ENCODE data around the gene PFDN5. TPM values are rescaled to one million over a fixed set of nuclear protein-coding genes. Genes with fewer than 3 reads are reported as not detected.

Gene PFDN5
- total and polyA plus RNA-seq, 10 of the 15 experiments (the other 5 are each of a cell fraction or from before 2014, with no cell fraction given) = 300 to 1,596 (median 495) TPM

DNA sequence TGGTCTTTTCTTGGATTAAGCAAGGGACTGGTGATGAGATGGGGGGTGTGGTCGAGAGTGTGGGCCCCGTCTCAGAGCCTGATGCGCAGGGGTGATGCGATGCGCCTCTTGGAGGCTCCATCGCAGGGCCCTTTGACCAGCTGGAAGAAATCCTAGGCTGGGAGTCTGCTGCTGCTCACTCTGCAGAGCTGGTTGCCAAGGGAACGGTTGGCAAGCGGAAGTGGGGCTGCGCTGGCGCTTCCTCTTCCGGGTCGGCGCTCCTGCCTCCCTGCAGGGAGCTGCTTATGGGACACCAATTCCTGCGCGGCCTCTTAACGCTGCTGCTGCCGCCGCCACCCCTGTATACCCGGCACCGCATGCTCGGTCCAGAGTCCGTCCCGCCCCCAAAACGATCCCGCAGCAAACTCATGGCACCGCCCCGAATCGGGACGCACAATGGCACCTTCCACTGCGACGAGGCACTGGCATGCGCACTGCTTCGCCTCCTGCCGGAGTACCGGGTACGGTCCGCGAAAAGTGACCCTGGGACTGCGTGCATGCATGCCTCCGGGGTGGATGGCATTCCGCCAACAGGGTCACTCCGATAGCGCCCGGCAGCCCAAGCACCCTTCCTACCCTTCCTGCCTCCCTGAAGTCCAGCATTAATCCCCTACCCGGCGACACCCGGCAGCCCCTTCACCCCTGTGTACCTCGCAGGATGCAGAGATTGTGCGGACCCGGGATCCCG lies 4.3 kb downstream of the PFDN5 start, which contains the start of gene MYG1 (continued):
- TF ChIP-seq STAT1 (conservative IDR thresholded peaks at IDR 0.05) (no peak), MYB (IDR thresholded peaks at IDR 0.05; ENCODE audit: borderline replicate concordance, low read depth, low read length) (no peak), RB1 (IDR thresholded peaks at IDR 0.05; ENCODE audit: borderline replicate concordance) (peak; percentile 80; the same call in 1 of the 2 replicates), BRCA1 (IDR thresholded peaks at IDR 0.05; ENCODE audit: low read depth, low read length) (no peak), SUPT20H (IDR thresholded peaks at IDR 0.05; ENCODE audit: borderline replicate concordance, control insufficient read depth, low read depth, low read length) (no peak), ZNF622 (IDR thresholded peaks at IDR 0.05) (no peak), CREB1 (IDR thresholded peaks at IDR 0.05; ENCODE audit: low read depth) (no peak), HDAC6 (IDR thresholded peaks at IDR 0.05; ENCODE audit: unreplicated experiment) (no peak), NFXL1 (IDR thresholded peaks at IDR 0.05; ENCODE audit: borderline replicate concordance) (no peak), NFYB (IDR thresholded peaks at IDR 0.05; ENCODE audit: insufficient read depth, low read depth, low read length) (no peak), CBX3 (IDR thresholded peaks at IDR 0.05; ENCODE audit: borderline replicate concordance, low read depth) (no peak), EZH2 (IDR thresholded peaks at IDR 0.05; ENCODE audit: borderline replicate concordance, control insufficient read depth, low read depth, low read length) (no peak), PML (IDR thresholded peaks at IDR 0.05; ENCODE audit: low read length) (peak; percentile 83), SMARCA5 (IDR thresholded peaks at IDR 0.05) (no peak), ZSCAN29 (IDR thresholded peaks at IDR 0.05) (no peak)
- TF ChIP-seq, protein P1, sequence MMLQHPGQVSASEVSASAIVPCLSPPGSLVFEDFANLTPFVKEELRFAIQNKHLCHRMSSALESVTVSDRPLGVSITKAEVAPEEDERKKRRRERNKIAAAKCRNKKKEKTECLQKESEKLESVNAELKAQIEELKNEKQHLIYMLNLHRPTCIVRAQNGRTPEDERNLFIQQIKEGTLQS (IDR thresholded peaks at IDR 0.05; ENCODE audit: borderline replicate concordance, extremely low read depth, low read depth, low read length) = no peak
- TF ChIP-seq, protein P2, sequence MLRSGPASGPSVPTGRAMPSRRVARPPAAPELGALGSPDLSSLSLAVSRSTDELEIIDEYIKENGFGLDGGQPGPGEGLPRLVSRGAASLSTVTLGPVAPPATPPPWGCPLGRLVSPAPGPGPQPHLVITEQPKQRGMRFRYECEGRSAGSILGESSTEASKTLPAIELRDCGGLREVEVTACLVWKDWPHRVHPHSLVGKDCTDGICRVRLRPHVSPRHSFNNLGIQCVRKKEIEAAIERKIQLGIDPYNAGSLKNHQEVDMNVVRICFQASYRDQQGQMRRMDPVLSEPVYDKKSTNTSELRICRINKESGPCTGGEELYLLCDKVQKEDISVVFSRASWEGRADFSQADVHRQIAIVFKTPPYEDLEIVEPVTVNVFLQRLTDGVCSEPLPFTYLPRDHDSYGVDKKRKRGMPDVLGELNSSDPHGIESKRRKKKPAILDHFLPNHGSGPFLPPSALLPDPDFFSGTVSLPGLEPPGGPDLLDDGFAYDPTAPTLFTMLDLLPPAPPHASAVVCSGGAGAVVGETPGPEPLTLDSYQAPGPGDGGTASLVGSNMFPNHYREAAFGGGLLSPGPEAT (IDR thresholded peaks at IDR 0.05; ENCODE audit: low read depth) = peak; percentile 72
- TF ChIP-seq, protein P3, sequence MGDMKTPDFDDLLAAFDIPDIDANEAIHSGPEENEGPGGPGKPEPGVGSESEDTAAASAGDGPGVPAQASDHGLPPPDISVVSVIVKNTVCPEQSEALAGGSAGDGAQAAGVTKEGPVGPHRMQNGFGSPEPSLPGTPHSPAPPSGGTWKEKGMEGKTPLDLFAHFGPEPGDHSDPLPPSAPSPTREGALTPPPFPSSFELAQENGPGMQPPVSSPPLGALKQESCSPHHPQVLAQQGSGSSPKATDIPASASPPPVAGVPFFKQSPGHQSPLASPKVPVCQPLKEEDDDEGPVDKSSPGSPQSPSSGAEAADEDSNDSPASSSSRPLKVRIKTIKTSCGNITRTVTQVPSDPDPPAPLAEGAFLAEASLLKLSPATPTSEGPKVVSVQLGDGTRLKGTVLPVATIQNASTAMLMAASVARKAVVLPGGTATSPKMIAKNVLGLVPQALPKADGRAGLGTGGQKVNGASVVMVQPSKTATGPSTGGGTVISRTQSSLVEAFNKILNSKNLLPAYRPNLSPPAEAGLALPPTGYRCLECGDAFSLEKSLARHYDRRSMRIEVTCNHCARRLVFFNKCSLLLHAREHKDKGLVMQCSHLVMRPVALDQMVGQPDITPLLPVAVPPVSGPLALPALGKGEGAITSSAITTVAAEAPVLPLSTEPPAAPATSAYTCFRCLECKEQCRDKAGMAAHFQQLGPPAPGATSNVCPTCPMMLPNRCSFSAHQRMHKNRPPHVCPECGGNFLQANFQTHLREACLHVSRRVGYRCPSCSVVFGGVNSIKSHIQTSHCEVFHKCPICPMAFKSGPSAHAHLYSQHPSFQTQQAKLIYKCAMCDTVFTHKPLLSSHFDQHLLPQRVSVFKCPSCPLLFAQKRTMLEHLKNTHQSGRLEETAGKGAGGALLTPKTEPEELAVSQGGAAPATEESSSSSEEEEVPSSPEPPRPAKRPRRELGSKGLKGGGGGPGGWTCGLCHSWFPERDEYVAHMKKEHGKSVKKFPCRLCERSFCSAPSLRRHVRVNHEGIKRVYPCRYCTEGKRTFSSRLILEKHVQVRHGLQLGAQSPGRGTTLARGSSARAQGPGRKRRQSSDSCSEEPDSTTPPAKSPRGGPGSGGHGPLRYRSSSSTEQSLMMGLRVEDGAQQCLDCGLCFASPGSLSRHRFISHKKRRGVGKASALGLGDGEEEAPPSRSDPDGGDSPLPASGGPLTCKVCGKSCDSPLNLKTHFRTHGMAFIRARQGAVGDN (IDR thresholded peaks at IDR 0.05) = peak; percentile 79; the same call in 1 of the 2 replicates
- TF ChIP-seq, protein P4, sequence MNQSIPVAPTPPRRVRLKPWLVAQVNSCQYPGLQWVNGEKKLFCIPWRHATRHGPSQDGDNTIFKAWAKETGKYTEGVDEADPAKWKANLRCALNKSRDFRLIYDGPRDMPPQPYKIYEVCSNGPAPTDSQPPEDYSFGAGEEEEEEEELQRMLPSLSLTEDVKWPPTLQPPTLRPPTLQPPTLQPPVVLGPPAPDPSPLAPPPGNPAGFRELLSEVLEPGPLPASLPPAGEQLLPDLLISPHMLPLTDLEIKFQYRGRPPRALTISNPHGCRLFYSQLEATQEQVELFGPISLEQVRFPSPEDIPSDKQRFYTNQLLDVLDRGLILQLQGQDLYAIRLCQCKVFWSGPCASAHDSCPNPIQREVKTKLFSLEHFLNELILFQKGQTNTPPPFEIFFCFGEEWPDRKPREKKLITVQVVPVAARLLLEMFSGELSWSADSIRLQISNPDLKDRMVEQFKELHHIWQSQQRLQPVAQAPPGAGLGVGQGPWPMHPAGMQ (IDR thresholded peaks at IDR 0.05; ENCODE audit: borderline replicate concordance) = no peak

All from GM12878 (cell line).